Neutrophil (primary cell): ENCODE results near the gene ARIH2.
A peak's percentile ranks its signal among the peaks of the same experiment; 100 is the strongest.

Source experiments
- H3K27ac ChIP-seq: fragments of 200-600 bp; sonication (generic); 2 replicates; pipeline ENCODE4 v1.5.1; 2016; ENCODE audit warnings: mild to moderate bottlenecking, moderate library complexity
- H3K27me3 ChIP-seq: fragments of 200-600 bp; sonication (generic); 2 replicates; pipeline ENCODE4 v1.6.0; 2016; ENCODE audit warnings: mild to moderate bottlenecking
- H3K36me3 ChIP-seq: fragments of 200-600 bp; sonication (generic); 2 replicates; pipeline ENCODE4 v1.5.1; 2017
- H3K4me1 ChIP-seq, 2 experiments: fragments of 200-600 bp in 1 of 2; sonication (generic) in 1 of 2; 1 replicate in 1 of 2; 2 replicates in 1 of 2; pipeline versions ENCODE4 v1.5.1 to v1.6.1; 2013 to 2016; ENCODE audit warnings: low read depth in 1 of 2, low read length in 1 of 2, mild to moderate bottlenecking in 1 of 2, moderate library complexity in 1 of 2; ENCODE audit not compliant: control insufficient read depth in 1 of 2, insufficient read depth in 1 of 2
- H3K4me3 ChIP-seq, 2 experiments: fragments of 200-600 bp in 1 of 2; sonication (generic) in 1 of 2; 1 replicate in 1 of 2; 2 replicates in 1 of 2; pipeline ENCODE4 v1.5.1; 2013 to 2016; ENCODE audit warnings: low read depth in 1 of 2, low read length in 1 of 2, mild to moderate bottlenecking in 1 of 2, moderate library complexity in 1 of 2
- H3K9me3 ChIP-seq: fragments of 200-600 bp; sonication (generic); 2 replicates; pipeline ENCODE4 v1.5.1; 2016
- TF ChIP-seq, protein P1 (sequence below): fragments of 200-600 bp; sonication (generic); IDR thresholded peaks from 2 replicates; pipeline ENCODE4 v1.5.1; 2016; ENCODE audit warnings: antibody characterized with exemption

The ARIH2 gene

DNA sequence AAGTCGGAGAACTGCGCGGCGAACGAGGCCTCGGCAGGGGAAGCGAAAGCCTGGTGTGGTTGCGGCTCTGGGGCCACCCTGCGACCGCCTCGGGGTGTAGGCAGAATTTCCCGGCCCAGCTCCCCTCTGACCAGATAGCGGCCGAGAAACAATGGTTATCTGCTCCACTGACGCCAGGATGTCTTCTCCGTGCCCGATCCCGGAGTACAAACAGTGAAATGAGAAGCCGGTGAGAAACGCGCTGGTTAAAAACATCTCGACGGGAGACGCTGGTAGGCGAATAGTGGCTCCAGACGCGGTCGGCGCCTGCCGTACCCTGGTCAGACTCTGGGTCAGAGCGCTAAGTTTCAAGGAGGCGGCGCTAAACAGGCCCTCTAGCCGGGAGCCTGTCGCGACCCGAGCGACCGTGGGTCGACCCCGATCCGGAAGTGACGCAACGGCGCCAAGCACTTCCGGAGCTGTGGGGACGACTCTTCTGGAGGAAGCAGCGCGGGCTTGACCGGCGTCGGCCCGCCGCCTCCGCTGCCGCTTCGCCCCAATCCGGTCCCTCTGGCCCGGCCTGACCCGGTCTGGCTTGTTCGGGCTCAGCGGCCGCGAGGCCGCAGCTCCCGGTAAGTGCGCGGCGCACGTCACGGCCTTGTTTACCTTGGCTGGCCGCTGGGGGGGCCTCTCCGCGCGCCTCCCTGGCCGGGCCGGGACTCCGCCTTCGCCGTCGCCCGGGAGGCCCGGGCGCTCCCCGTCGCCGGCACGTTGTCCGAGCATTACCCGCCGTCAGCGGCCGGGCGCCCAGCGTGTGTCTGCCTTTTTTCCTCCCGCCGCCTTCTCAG lies at the start of gene ARIH2:
TSS of gene ARIH2 (plus strand) at position 455 of the 827 bp plus-strand sequence. CDS start 8,717 bp downstream, outside the sequence.
- TF ChIP-seq, protein P1, sequence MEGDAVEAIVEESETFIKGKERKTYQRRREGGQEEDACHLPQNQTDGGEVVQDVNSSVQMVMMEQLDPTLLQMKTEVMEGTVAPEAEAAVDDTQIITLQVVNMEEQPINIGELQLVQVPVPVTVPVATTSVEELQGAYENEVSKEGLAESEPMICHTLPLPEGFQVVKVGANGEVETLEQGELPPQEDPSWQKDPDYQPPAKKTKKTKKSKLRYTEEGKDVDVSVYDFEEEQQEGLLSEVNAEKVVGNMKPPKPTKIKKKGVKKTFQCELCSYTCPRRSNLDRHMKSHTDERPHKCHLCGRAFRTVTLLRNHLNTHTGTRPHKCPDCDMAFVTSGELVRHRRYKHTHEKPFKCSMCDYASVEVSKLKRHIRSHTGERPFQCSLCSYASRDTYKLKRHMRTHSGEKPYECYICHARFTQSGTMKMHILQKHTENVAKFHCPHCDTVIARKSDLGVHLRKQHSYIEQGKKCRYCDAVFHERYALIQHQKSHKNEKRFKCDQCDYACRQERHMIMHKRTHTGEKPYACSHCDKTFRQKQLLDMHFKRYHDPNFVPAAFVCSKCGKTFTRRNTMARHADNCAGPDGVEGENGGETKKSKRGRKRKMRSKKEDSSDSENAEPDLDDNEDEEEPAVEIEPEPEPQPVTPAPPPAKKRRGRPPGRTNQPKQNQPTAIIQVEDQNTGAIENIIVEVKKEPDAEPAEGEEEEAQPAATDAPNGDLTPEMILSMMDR: peak; percentile 16
- Histone ChIP-seq H3K36me3 (peaks cover 2% of the 10 kb centered on the region), H3K4me1 (peaks cover 16 to 23% of the 10 kb centered on the region in 2 experiments), H3K27me3 (no peaks in the 10 kb centered on the region), H3K9me3 (no peaks in the 10 kb centered on the region), H3K4me3 (peak within 1 kb of the TSS; percentile 89 to 96), H3K27ac (peak within 1 kb of the TSS; percentile 98)

DNA sequence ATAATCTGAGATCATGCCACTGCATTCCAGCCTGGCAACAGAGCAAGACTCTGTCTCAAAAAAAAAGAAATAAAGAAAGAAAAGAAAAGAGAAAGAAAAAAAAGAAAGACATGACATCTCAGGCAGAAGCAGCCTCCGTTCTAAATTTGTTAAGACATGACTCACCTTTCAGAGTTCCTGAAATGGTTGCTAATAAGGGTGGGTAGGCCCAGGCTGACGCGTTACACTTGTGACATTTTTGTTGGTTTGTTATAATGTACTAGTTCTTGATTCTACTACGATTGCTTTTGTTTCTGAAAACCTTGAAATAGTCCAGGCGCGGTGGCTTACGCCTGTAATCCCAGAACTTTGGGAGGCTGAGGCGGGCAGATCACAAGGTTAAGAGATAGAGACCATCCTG lies 41.0 kb upstream of the ARIH2 start:
- H3K27ac ChIP-seq: no peak overlapping the region
- H3K36me3 ChIP-seq: peaks cover 67% of the 10 kb centered on the region
- no peaks in the 10 kb centered on the region for H3K4me1 ChIP-seq
- no peaks in the 10 kb centered on the region for H3K27me3 ChIP-seq
- no peak overlapping the region for H3K4me3 ChIP-seq
- H3K9me3 ChIP-seq: no peaks in the 10 kb centered on the region
- TF ChIP-seq, protein P1: no peak

DNA sequence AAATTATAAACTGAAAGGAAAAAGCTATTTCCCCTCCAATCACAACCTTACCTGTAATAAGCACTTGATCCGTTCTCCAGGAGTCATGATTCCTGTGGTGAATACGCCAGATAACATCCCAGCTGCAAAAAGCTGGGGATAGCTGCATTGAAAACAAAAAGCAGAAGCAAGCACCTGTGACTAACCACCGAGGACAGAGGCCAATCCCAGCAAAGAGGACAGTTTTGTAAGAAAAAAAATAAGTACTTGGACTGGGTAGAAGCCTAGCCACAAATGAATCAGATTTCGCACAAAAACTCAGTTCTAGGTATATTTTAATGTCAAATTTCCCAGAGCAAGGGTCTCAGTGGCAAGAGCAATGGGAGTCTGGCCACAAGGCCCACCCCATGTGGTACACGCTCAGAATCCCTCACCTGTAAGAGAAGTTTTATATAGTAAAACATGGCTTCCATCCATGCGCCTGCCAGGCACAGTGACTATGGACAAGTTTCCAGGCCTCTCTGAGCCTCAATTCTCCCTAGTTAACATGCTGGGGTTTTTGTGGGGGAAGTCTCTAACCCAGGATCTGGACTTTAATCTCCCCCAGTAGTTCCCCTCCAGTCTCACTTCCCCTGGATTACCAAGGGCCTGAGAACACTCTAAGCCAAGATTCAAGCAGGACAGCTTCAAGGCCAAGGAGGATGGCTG lies 39.2 kb upstream of the ARIH2 start:
- Histone ChIP-seq H3K4me3 (no peak overlapping the region), H3K9me3 (no peaks in the 10 kb centered on the region), H3K27ac (no peak overlapping the region), H3K36me3 (peaks cover 72% of the 10 kb centered on the region), H3K27me3 (no peaks in the 10 kb centered on the region), H3K4me1 (no peaks in the 10 kb centered on the region)
- TF ChIP-seq, protein P1: no peak

DNA sequence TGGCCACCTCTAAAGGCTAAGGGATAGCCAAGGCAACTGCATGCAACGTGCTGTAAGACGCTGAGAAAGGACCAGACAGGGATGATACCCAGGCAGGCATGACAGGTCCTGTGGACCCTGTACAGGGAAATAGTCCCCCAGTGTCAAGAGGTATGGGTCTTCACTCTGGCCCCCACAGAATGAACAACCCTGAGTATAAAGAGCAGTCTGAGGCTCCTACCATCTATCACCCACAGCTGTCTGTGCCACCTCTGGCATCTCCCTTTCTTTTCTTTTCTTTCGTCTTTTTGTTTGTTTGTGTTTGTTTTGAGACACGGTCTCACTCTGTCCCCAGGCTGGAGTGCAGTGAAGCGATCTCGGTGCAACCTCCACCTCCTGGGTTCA lies 38.7 kb upstream of the ARIH2 start:
- Histone ChIP-seq H3K4me1 (no peaks in the 10 kb centered on the region), H3K36me3 (peaks cover 73% of the 10 kb centered on the region)

DNA sequence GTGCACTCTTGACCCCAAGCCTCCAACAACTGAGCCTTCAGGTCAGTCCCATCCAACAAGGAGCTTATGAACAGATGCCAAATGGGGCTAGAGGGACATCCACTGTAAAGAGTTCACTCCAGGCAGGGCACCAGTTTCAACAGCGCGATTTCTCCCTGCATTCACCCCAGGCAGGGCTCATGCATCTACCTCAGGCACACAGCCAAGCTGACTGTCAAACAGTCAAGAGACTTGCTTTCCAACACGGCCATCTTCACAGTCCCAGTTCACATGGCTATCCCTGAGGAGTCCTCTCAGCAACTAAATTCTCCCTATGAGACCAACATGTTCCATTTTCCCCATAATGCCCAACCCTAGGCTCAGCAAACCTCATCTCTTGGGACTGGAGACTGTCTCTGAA lies 37.6 kb upstream of the ARIH2 start:
- H3K4me3 ChIP-seq: no peak overlapping the region
- TF ChIP-seq, protein P1: no peak
- H3K4me1 ChIP-seq: no peaks in the 10 kb centered on the region
- no peak overlapping the region for H3K27ac ChIP-seq
- H3K27me3 ChIP-seq: no peaks in the 10 kb centered on the region
- H3K9me3 ChIP-seq: no peaks in the 10 kb centered on the region
- peaks cover 69% of the 10 kb centered on the region for H3K36me3 ChIP-seq

More for the DNA sequence above, 38.7 kb upstream of the ARIH2 start:
- Histone ChIP-seq H3K27ac (no peak overlapping the region), H3K27me3 (no peaks in the 10 kb centered on the region), H3K4me3 (no peak overlapping the region), H3K9me3 (no peaks in the 10 kb centered on the region)
- TF ChIP-seq, protein P1: no peak
